ENCODE measurements around the gene TNPO3.
"Not testable (repeated sequence)": the region's sequence is repeated elsewhere in the genome, so short reads cannot be mapped to it uniquely, and the experiment has no call there.

TNPO3 gene

DNA sequence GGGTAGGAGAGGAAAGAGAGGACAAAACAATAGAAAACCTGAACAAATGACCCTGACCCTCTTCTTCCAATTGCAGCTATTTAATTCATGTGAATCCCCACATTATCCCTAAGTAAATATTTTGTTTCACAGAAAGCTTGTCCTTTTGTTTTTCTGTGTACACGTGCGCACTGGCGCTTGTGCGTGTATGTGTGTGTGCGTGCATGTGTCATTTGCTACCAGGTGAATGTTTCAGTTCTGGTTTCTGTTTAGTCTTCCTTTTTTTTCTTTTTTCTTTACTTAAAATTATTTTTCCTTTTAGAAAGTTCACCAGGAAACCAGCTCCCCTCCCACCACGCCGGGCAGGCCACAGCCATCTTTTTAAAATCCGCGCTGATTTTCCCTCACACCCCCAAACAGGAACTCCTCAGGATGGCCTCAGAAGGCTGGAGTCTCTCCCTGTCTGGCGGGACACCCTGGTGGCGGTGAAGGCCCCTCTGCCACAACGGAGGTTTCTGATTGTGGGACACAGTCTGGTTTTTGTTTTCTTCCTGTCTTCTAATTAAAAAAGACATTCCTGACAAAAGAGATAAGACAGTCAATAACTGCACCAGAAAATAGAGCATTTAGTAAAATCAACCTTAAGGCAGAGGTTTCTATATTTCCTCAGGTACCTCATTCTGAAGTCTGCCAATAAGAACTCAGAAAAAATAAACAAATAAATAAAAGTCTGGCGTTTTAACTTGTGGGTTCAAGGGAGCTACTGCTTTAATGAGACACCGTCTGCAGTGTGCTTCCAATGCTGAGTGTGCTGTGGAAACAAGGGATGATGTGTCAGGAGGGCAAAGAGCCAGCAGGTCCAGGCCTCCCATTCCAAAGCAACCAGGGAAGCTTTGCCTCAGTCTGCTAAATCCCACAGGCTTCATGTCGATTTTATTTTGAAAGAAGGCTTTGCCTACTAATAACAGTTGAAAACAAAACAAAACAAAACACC is 99.8 kb downstream of the TNPO3 start:
- no peak for DNase-seq

GRCh38 chr7:128954150-128954549 is 100.8 kb downstream of the TNPO3 start:
- DNase-seq = no peak

DNA sequence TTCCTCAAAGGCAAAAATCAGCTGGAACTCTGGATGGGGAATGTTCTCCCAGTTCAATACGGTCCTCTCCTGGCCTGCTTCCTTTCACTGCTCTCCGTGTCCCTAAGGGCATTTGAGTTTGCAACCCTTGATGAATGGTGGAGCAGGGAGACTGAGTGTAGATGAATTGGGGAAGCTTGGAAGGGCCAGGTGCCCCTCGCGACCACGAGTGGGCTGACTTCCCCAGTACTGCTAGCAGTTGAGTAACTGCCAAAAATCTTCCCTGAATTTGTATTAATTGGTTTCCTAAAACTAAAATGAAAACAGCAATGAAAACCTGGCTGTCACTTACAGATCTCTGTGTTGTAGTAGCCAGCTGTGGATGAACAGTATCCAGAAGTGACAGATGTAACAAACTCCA is 103.6 kb downstream of the TNPO3 start:
- DNase-seq = no peak

GRCh38 chr7:128948976-128949760 is 105.7 kb downstream of the TNPO3 start:
- DNase-seq = no peak

GRCh38 chr7:128948312-128948973 is 106.5 kb downstream of the TNPO3 start:
- no peak for DNase-seq

- DNase-seq = no peak
Observed at GRCh38 chr7:128947854-128948253, 107.1 kb downstream of the TNPO3 start.

DNA sequence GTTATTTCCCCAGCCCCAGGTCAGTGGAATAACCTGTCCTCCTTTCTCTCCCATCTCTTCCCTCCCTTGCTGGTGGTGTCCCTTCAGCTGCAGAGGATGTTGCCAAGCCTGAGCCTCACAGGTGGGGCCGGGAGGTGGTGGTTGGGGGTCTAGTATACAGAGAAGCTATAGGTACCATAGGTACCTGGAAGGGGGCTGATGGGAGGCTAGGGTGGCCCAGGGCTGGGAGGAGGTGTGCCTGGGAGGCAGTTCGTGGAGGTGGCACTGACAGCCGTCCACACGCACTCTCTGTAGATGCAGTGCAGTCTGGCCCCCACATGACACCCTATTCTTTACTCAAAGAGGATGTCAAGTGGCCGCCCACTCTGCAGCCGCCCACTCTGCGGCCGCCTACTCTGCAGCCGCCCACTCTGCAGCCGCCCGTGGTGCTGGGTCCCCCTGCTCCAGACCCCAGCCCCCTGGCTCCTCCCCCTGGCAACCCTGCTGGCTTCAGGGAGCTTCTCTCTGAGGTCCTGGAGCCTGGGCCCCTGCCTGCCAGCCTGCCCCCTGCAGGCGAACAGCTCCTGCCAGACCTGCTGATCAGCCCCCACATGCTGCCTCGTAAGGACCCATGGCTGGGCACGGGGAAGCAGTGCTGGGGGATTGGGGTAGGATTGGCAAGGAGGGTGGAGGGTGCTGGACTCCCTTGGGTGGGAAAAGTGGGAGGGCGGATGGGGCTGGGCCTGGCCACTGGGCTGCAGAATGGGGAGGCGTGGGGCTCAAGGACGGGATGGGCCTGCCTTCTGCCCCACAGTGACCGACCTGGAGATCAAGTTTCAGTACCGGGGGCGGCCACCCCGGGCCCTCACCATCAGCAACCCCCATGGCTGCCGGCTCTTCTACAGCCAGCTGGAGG is 107.7 kb downstream of the TNPO3 start:
- no peak for DNase-seq

DNA sequence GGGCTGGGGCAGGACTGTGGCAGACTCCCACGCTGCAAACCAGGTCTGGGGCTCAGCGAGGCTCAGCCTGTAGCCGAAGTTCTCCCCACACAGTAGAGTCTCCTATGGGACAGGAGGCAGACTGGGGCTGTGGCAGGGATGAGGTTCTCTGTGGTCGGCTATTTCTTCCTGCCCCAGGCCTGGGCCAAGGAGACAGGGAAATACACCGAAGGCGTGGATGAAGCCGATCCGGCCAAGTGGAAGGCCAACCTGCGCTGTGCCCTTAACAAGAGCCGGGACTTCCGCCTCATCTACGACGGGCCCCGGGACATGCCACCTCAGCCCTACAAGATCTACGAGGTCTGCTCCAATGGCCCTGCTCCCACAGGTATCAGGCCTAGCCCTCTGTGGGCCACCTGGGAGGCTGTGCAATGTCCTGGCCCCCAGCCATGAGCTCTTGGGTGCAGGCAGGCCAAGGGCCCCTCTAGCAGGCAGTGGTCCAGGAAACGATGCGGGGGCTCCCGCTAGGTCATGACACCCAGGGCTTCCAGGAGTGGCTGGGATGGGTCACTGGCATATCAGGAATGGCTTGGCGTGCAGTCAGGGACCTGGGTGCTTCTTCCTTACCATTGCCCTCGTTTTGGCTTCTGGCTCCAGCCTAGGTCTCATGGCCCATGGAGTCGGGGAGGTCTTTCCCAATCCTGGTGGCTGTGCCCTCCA is 109.1 kb downstream of the TNPO3 start:
- DNase-seq = no peak

- DNase-seq = no peak
Observed at GRCh38 chr7:128944487-128945236, 110.2 kb downstream of the TNPO3 start.

GRCh38 chr7:128943251-128943650 is 111.7 kb downstream of the TNPO3 start:
- DNase-seq = not testable (repeated sequence)

GRCh38 chr7:128941946-128942526 is 112.9 kb downstream of the TNPO3 start:
- DNase-seq = no peak

DNA sequence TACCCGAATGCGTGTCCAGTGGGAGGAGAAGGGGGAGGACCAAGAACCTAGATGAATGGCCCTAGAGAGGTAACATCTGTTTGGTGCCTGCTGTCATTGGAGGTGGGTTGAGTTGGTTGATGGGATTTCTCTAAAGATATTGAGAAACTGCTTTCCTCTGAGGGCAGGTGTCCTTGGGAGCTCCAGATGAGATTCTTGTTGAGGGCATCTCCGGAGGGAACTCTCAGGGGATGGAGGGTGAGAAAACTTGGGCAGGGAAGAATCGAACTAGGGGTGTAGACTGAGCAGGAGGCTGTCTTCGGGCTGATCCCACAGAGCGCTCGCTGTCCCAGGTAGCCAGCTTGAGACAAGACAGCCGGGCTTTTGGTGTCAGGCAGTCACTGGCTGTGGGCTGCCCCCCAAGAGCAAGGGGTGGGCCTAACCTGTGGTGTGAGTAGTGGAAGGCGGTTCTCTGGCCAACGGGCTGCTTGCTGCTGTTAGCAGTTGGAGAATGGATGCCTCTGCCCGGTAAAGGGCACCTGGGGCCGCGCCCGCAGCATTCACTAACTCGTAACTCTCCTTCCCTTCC is 113.5 kb downstream of the TNPO3 start:
- DNase-seq = no peak

DNA sequence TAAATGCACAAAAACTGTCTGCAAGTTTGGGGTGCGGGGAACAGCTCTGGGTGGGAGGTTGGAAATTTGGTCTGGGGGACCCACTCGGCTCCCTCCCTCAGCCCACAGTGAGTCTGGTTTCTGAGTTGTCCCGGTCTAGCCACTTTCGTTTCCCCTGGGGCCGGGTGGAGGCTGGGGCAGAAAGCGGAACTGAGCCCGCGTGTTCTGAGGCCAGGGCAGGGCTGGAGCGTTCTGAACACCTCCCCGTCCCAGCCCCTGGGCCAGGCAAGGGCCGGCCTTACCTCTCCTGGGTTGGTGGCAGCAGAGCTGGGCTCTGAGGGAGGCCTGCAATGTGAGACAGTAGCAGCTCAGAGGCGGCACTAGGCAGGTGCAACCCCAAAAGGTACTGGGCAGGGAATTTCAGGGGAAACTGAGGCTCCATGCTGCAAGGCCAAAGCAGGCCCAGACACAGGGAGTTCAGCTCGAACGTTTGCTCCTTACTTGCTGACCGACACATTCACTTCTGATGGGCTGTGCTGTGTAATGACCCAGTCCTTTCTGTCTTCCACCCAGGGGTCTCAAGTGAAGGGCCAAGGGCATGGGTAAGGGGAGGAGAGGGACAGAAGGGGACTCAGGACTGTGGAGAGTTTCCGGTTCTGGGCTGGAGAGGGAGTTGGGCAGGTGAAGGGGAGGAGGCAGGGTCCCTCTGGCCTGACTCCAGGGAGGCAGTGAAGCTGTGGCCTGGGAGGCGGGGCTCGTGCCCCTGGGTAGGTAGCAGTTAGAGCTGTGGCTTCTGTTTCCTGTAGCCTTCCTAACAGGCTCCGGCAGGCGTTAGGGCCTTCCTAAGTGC is 114.2 kb downstream of the TNPO3 start:
- peak; percentile 30 for DNase-seq

GRCh38 chr7:128939861-128940410 is 115.0 kb downstream of the TNPO3 start:
- DNase-seq = no peak

DNA sequence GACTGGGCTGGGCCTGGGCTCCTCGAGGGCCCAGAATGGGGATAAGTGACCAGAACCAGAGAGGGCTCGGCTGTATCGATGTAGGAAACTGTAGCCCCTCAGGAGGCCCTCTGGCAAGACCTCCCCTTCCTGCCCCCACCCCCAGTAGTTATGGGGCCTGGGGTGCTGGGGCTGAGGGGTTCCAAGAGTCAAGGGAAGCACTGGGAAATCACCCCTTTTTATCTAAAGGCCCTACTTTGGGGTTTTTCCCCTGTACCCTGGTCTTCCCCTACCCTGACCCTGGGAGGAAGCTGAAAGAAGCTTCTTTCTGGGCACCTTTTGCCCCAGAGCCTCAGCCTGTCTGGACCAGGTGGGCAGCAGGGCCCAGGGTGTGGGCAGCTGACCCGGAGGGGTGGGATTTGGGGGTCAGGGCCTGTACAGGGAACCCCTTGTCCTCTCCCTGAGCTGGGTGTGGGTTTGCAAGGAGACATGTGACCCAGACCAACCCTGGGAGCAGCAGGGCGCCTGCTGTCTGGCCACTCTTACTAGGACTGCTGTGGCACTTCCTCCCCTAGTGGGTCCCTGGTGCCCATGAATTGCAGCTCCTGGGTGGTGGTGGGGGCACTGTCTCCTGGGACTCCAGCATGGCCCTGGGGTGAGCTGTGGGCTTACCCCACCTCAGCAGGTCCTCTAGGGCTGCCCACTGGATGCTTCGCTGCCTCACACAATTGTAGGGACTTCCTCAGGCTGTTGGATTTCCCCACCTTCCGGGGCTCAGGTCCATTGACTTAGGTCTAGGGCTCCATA is 115.6 kb downstream of the TNPO3 start:
- peak; percentile 39 for DNase-seq

GRCh38 chr7:128938544-128939074 is 116.3 kb downstream of the TNPO3 start:
- peak; percentile 18 for DNase-seq

Data from CD4-positive, alpha-beta T cell treated with Interleukin-17A for 1 hour (primary cell).